IPS DF 19.7 (cell line): ENCODE data around the gene COL4A2.

Experiments used
- DNase-seq: peaks from one replicate; pipeline ENCODE4 v3.0.0-alpha.2; 2013; ENCODE audit warnings: low read depth, low spot score

COL4A2 gene

GRCh38 chr13:110306960-110307766 lies at the start of gene COL4A2, which contains the start of gene COL4A1:
COL4A2 (plus strand) TSS chr13:110307284; CDS start chr13:110307904, 620 bp downstream.
COL4A1 (minus strand) TSS chr13:110307157; CDS start chr13:110307027, 130 bp downstream.
- DNase-seq: no peak

GRCh38 chr13:110257408-110257807 lies 49.7 kb upstream of the COL4A2 start:
- DNase-seq: no peak

GRCh38 chr13:110258876-110259631 lies 48.0 kb upstream of the COL4A2 start:
- no peak for DNase-seq

- no peak for DNase-seq
These were observed 47.4 kb upstream of the COL4A2 start for GRCh38 chr13:110259651-110260050.

GRCh38 chr13:110261166-110262081 lies 45.7 kb upstream of the COL4A2 start:
- no peak for DNase-seq

- no peak for DNase-seq
These were observed 45.0 kb upstream of the COL4A2 start for GRCh38 chr13:110262082-110262436.

GRCh38 chr13:110262508-110263291 lies 44.4 kb upstream of the COL4A2 start:
- DNase-seq: no peak

- DNase-seq: no peak
These were observed 43.7 kb upstream of the COL4A2 start for GRCh38 chr13:110263404-110263803.

- DNase-seq: no peak
These were observed 43.2 kb upstream of the COL4A2 start for GRCh38 chr13:110263888-110264287.

GRCh38 chr13:110264685-110265275 lies 42.3 kb upstream of the COL4A2 start:
- no peak for DNase-seq

GRCh38 chr13:110265341-110265681 lies 41.8 kb upstream of the COL4A2 start:
- no peak for DNase-seq

GRCh38 chr13:110265682-110266430 lies 41.2 kb upstream of the COL4A2 start:
- DNase-seq: no peak

- DNase-seq: no peak
These were observed 40.7 kb upstream of the COL4A2 start for GRCh38 chr13:110266431-110266809.

- DNase-seq: peak; percentile 33
These were observed 40.1 kb upstream of the COL4A2 start for GRCh38 chr13:110266983-110267382.

- DNase-seq: no peak
These were observed 39.0 kb upstream of the COL4A2 start for GRCh38 chr13:110268061-110268460.

GRCh38 chr13:110268576-110269185 lies 38.4 kb upstream of the COL4A2 start:
- no peak for DNase-seq

GRCh38 chr13:110269509-110270185 lies 37.4 kb upstream of the COL4A2 start:
- DNase-seq: no peak

GRCh38 chr13:110270507-110270906 lies 36.6 kb upstream of the COL4A2 start:
- no peak for DNase-seq

- DNase-seq: no peak
These were observed 35.8 kb upstream of the COL4A2 start for GRCh38 chr13:110271313-110271712.
